Activated naive CD4-positive, alpha-beta T cell treated with anti-CD3 and anti-CD28 coated beads, Interleukin-2, amount 50 U/mL, for 16 hours (primary cell): ENCODE results near the gene NTM.

Experiments used
- DNase-seq: peaks from one replicate; pipeline ENCODE4 v3.0.0-alpha.2; 2020

Gene NTM

GRCh38 chr11:131993246-131993645, 622.8 kb downstream of the NTM start:
- DNase-seq, result no peak

DNA sequence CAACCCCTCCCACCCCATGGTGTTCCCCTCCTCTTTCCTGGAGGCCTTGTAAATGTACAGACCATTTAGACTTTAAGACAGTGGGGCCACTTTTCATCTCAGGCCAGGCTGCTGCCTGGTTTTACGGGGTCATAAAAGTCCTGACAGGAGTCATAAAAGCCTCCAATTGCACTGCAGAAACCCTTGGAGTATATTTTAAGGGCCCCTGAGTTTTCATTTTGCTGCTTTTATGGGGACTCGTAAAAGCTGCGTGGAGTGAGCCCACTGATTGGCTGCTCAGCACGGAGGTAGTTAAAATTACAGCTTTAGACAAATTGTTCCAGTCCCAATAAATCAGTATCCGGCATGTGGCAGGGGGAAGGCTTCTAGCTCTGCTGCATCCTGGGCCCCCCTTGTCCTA, 627.6 kb downstream of the NTM start:
- DNase-seq, result no peak

DNA sequence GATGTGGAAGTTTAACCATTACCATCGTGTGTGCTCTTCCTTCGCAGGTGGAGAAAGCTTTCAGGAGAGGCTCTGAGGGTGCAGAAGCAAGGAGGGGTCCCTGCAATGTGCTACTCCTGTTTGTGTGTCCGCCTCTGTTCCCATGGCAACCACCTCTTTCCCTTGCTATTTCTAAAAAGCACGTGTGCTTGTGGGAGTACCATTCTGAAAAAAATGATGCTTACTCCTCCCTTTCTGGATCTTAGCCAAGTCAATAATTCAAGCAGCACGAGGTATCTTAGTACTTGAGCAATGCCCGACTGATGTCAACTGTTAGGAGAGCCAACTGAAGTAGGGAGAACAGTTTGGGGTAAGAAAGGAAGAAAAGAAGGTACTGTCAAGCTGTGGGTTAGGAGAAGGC, 628.7 kb downstream of the NTM start:
- DNase-seq, result no peak

DNA sequence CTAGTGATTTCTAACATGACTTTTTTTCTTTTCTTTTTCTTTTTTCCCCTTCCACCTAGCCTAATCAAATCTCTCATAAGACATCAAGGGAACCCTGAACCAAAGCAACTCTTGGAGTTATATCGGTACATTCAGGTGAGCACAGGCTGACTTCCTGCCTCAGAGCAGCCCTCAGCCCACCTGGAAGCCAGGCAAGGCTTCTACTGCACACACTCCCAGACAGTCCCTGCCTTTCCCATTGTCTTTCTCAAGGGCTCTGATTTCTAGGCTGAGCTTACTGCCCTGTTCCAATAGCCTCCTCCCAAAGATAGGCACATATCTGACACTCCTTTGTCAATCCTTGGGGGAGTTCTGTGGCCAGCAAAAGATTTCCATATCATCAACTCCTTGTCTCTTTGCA, 629.5 kb downstream of the NTM start:
- DNase-seq, result no peak

- DNase-seq, result no peak
Observed at GRCh38 chr11:132005887-132006286, 635.5 kb downstream of the NTM start.

- no peak for DNase-seq
Observed at GRCh38 chr11:132006884-132007580, 636.6 kb downstream of the NTM start.

- DNase-seq, result no peak
Observed at GRCh38 chr11:132008226-132008625, 637.8 kb downstream of the NTM start.

- no peak for DNase-seq
Observed at GRCh38 chr11:132008872-132009271, 638.5 kb downstream of the NTM start.

GRCh38 chr11:132020001-132020400, 649.6 kb downstream of the NTM start:
- DNase-seq, result no peak

DNA sequence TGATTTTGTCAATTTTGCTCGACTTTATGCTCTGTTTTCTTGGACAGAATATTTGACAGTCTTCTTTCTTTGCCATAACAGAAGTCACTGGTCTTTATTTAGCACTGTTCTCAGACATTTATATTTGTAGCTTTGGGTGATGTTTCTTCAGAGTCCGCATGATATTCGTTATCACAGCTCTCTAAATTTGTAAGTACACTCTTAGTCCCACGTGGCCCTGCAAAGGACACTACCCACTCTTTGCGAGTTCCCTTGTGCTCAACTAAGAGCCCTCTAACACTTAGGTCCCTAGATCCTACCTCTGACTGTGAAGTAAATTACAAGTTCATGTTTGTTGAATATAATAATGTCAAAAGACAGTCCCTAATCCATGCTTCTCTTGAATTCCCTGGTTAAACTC, 651.9 kb downstream of the NTM start:
- DNase-seq, result no peak

DNA sequence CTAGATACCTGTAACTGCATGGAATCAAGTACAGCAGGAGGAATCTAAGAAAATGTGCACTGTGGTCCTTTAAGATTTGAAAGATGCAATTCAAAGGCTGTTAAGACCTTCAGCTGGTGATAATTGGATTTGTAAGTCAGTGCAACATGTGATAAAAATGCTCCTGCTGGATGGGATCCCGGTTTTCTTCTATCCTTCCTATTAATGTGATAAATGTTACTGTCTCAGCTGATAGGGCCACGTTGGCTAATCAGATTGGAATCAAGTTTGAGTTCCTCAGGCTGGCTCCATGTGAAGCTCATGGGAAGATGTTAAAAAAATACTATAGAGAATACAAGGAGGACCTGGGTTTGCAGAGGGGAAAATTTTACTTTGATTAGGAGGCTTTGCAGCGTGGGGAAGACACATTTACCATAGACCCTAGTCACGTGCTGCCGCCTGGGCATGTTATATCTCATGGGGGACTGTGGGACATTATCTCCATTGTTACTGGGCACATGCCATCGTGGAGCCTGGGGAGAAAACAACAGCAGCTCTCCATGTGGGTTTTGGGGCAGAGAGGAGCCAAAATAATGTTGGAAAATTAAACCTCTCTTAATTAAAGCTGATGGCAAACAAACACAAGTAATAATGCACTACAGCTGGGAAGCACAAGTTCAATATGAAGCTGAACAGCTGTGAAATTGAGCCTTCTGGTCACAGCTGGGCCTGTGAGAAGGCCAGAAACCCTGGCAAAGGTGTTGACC, 652.5 kb downstream of the NTM start:
- no peak for DNase-seq

DNA sequence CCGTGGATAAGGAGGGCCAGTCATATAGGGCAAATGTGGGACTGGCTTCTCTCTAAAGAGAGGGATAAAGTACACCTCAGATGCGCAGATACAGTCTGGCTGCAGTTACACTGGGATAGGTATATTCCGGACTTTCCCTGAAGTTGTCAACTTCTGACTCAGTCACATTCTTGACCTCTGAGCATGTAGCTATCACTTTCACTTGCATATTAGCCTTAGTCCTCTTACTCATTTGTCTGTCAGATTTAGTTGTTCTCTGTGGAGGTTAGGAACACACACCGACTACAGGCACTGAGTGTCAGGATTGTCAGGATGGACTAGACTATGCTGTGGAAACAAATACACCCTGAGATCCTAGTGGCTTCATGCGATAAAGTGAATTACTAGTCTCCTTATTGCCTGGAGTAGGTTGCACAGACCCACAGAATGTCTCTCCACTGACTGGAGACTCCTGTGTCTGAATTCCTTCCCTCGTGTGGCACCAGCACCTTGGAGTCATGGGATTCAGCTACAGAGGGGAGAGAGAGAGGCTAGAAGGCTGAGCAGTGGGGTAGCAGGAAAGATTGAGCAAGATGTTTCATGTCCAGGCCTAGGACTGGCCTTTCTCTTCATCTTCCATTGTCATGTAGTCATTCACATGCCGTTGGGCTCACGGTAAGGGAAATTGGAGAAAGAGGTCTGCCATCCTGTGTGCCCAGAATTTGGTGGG, 654.3 kb downstream of the NTM start:
- DNase-seq, result no peak

- DNase-seq, result no peak
Observed at GRCh38 chr11:132026746-132027145, 656.3 kb downstream of the NTM start.

GRCh38 chr11:132028380-132029240, 658.2 kb downstream of the NTM start:
- DNase-seq, result no peak

GRCh38 chr11:132030896-132031295, 660.5 kb downstream of the NTM start:
- no peak for DNase-seq

- no peak for DNase-seq
Observed at GRCh38 chr11:132032555-132032954, 662.1 kb downstream of the NTM start.

DNA sequence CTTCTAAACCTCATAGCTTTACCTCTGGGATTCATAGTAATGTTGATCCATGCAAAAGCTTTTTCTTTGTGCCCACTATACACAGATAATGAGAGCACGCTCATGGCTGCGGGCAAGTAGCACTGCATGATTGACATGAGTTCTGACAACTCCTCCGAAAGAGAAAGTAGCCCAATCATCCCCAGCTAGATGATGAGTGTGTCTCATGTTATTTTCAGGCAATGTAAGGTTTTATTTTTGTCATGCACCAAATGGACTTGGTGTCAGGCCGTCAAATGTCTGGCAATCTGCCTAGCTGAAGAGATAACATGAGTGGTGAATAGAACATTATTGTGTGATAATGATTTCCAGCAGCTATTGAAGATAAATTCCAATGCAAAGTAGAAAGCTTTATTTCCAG, 662.6 kb downstream of the NTM start:
- DNase-seq, result no peak

DNA sequence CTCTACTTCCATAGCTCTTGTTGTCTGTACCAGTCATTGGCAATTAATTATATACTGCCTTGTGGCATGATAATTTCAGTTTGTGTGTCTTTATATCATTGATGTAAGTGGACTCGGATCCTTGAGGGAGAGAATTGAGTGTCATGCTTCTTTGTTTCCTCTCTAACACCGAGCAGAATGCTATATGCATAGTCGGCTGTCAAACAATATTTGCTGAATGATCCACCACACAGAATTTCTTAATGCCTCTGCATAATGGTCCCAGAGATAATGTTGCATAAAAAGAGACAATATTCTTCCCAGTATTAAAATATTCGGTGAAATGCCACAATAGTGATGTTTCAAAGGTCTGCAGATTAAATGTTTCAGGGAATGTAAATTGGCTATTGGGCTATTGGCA, 664.8 kb downstream of the NTM start:
- no peak for DNase-seq

GRCh38 chr11:132035766-132036165, 665.4 kb downstream of the NTM start:
- no peak for DNase-seq

DNA sequence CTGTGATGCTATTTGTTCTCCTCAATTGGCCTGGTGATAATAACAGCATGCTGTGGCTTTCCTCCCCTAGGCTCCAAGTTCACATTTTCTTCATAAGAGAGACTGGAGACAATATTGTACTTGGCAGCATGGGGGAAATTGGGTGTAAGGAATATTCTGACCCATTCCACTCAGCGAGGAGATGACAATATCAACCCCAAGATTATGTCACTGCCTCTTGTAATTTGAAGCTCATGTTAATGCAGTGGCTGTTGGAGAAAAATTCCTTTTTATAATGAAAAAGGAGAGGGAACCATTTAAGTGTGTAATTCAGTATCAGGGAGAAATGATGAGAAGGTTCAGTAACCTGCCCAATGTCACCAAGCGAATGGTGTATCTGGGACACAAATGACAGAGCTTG, 665.8 kb downstream of the NTM start:
- no peak for DNase-seq

GRCh38 chr11:132036746-132037466, 666.5 kb downstream of the NTM start:
- no peak for DNase-seq

GRCh38 chr11:132037467-132037862, 667.0 kb downstream of the NTM start:
- no peak for DNase-seq
